Measurements from ENCODE around the gene ZNF189. TPM values are rescaled to one million over a fixed set of nuclear protein-coding genes. Genes with fewer than 3 reads are reported as not detected.

ZNF189 gene
- polyA plus RNA-seq, 2 of the 4 experiments (the other 2 are of a cell fraction) = 8.8 to 13.9 TPM

GRCh38 chr9:101387871-101388506 is 10.7 kb upstream of the ZNF189 start:
- POLR2A ChIA-PET = interaction anchor here (1.6 kb wide), 1 partner anchor 10 kb away, joined by 8 read pairs; the partner anchor contains the start of genes MRPL50 and ZNF189
- peak in 1 of 2 experiments; percentile 82 for DNase-seq (ENCODE audit: low read depth in 1 of 2, low spot score in 1 of 2)
- Histone ChIP-seq H3K4me3 (no peak overlapping the region), H3K27ac (peak overlapping the region; percentile 68 to 82), H3K9me3 (peaks cover 5% of the 10 kb centered on the region; the same call in 2 of the 3 replicates), H3K4me1 (peaks cover 44% of the 10 kb centered on the region), H3K4me2 (peak overlapping the region; percentile 41; the same call in 2 of the 3 replicates)
- CTCF ChIA-PET = interaction anchor here (0.6 to 3.5 kb wide), 45 partner anchors 8 to 801 kb away, joined by 3 to 43 read pairs (median 4); partner anchors contain the start of genes MRPL50 and ZNF189
- peak; percentile 74 for TF ChIP-seq CTCF (IDR thresholded peaks at IDR 0.05)
- TF ChIP-seq RAD21 (conservative IDR thresholded peaks at IDR 0.05 in 1 of 2, IDR thresholded peaks at IDR 0.05 in 1 of 2) = peak; percentile 84
- no peak for TF ChIP-seq KDM1A (IDR thresholded peaks at IDR 0.05; ENCODE audit: low read depth)
- TF ChIP-seq RARB (CRISPR knock-in tag; IDR thresholded peaks at IDR 0.05) = no peak
- TF ChIP-seq EHF (CRISPR knock-in tag; IDR thresholded peaks at IDR 0.05) = no peak
- TF ChIP-seq SMC3 (IDR thresholded peaks at IDR 0.05) = peak; percentile 85
- TF ChIP-seq JUN (IDR thresholded peaks at IDR 0.05) = 0 out of 5 replicates have a peak, but pooled peaks of 1 of the 2 experiments have one; percentile 21
- WGBS (ENCODE audit: missing lambda C conversion rate) = 40% methylated on average over 6 of the region's 6 CpGs
- ATAC-seq = peak; percentile 98 to 99
- no peak for FAIRE-seq

- peak overlapping the region; percentile 41; the same call in 1 of the 3 replicates for H3K4me2 ChIP-seq
- H3K9me3 ChIP-seq = peaks cover 11% of the 10 kb centered on the region
- peak in 1 of 2 experiments; percentile 68 for DNase-seq (ENCODE audit: low read depth in 1 of 2, low spot score in 1 of 2)
- ChIA-PET CTCF (interaction anchor here (0.6 to 3.5 kb wide), 48 partner anchors 8 to 801 kb away, joined by 3 to 43 read pairs (median 4); partner anchors contain the start of genes MRPL50 and ZNF189), POLR2A (interaction anchor here (0.6 to 1.6 kb wide), 2 partner anchors 10 to 22 kb away, joined by 4 to 8 read pairs; partner anchors contain the start of genes MRPL50 and ZNF189)
- no peak overlapping the region for H3K4me3 ChIP-seq
- peak; percentile 96 to 99 for ATAC-seq
- FAIRE-seq = peak; percentile 93
- peaks cover 38% of the 10 kb centered on the region for H3K4me1 ChIP-seq
- 14% methylated on average over 2 of the region's 2 CpGs for WGBS (ENCODE audit: missing lambda C conversion rate)
- H3K27ac ChIP-seq = peak overlapping the region; percentile 68 to 82
- no peak for TF ChIP-seq RFX5 (IDR thresholded peaks at IDR 0.05)
- peak; percentile 61 for TF ChIP-seq CTCF (IDR thresholded peaks at IDR 0.05)
- TF ChIP-seq MAFK (IDR thresholded peaks at IDR 0.05; ENCODE audit: partially characterized antibody) = no peak
- no peak for TF ChIP-seq HMGXB4 (CRISPR knock-in tag; IDR thresholded peaks at IDR 0.05; ENCODE audit: borderline replicate concordance)
- no peak for TF ChIP-seq HOXA7 (CRISPR knock-in tag; IDR thresholded peaks at IDR 0.05)
- no peak for TF ChIP-seq ZSCAN20 (CRISPR knock-in tag; IDR thresholded peaks at IDR 0.05)
- no peak for TF ChIP-seq TP53 (CRISPR knock-in tag; IDR thresholded peaks at IDR 0.05)
- TF ChIP-seq ZNF302 (CRISPR knock-in tag; IDR thresholded peaks at IDR 0.05) = no peak
- no peak for TF ChIP-seq JUN (IDR thresholded peaks at IDR 0.05)
- no peak for TF ChIP-seq KDM5A (IDR thresholded peaks at IDR 0.05)
- TF ChIP-seq MAX (IDR thresholded peaks at IDR 0.05) = no peak
- TF ChIP-seq RARB (CRISPR knock-in tag; IDR thresholded peaks at IDR 0.05) = no peak
- no peak for TF ChIP-seq MYC (IDR thresholded peaks at IDR 0.05; ENCODE audit: borderline replicate concordance, low read length)
- TF ChIP-seq SMC3 (IDR thresholded peaks at IDR 0.05) = peak; percentile 50; the same call in 2 of the 3 replicates
- no peak for TF ChIP-seq BCL3 (IDR thresholded peaks at IDR 0.05)
- no peak for TF ChIP-seq ZFP36 (IDR thresholded peaks at IDR 0.05; ENCODE audit: borderline replicate concordance, partially characterized antibody)
- no peak for TF ChIP-seq EP300 (IDR thresholded peaks at IDR 0.05)
- TF ChIP-seq REST (IDR thresholded peaks at IDR 0.05) = no peak
- no peak for TF ChIP-seq CBX2 (IDR thresholded peaks at IDR 0.05; ENCODE audit: borderline replicate concordance, low read depth)
- peak; percentile 59 to 61; a peak in 4 of 5 replicates for TF ChIP-seq RAD21 (conservative IDR thresholded peaks at IDR 0.05 in 1 of 2, IDR thresholded peaks at IDR 0.05 in 1 of 2)
Measured at GRCh38 chr9:101388507-101388993, 10.1 kb upstream of the ZNF189 start.

Data from A549 (cell line).